Measurements from ENCODE around the gene ZDHHC9. TPM values are rescaled to one million over a fixed set of nuclear protein-coding genes. Genes with fewer than 3 reads are reported as not detected.

The ZDHHC9 gene
- total and polyA plus RNA-seq, 2 donors (not counting 1 experiment from before 2014, with no cell fraction given): 1.3 to 6.1 TPM

DNA sequence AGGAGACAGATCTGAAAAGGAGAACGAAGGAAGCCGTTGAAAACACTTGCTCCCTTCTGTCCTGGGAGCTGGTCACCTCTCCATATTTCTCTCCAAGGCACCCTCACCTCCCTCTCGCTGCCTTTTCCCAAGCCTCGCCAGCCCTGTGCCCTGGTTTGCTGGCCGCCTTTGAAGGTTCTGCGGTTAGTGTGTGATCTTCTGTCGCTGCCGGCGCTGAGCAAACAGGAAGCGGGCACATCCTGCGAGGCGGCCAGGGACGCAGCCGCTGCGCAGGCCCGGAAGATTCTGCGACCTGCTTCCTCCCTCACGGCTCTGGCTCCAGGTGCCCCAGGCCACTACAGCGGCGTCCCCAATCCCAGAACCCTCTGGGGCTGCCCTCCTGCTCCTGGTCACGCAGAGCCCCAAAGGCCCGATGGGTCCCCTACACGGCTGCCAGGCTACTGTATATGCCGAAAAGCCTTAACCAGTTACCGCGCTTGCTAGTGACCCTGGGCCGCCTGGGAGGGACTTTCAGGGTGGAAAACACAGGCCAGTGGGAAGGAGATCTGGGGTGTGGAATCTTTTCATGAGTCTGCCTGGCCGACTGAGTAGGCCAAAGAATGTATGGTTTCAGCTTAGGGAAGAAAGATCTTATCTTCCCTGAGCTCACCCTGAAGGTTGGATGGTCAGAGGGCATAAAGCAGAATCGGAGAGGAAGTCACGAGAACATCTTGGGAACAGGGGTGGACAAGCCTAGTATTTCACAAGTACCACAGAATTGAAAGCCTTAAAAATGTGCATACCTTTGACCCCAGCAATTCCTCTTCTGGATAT lies 66.3 kb downstream of the ZDHHC9 start:
- CTCF ChIA-PET: interaction anchor here (0.9 to 1.5 kb wide), 4 partner anchors 19 to 284 kb away, joined by 3 to 6 read pairs (median 4); no protein-coding TSS in a partner anchor
- Mint-ChIP-seq H3K9me3 (ENCODE audit: insufficient read depth) (no peaks in the 10 kb centered on the region), H3K4me3 (peak overlapping the region; percentile 88), H3K4me1 (peaks cover 58% of the 10 kb centered on the region), H3K27me3 (no peaks in the 10 kb centered on the region), H3K27ac (peak overlapping the region; percentile 99)
- WGBS (ENCODE audit: insufficient coverage): 0% methylated on average over 21 of the region's 30 CpGs
- Histone ChIP-seq H3K4me3 (ENCODE audit: control extremely low read depth in 1 of 5, extremely low read depth in 1 of 5, insufficient read depth in 1 of 5, low read depth in 2 of 5, low read length in 4 of 5) (peak overlapping the region in 4 of 5 experiments; percentile 50 to 61 (median 51)), H3K36me3 (replicated peaks in 1 of 2; ENCODE audit: control extremely low read depth in 1 of 2, control insufficient read depth in 1 of 2, extremely low read depth in 1 of 2, insufficient read depth in 2 of 2, low read length in 1 of 2) (peaks cover 0 to 6% of the 10 kb centered on the region in 2 experiments), H3K27me3 (replicated peaks in 1 of 4; ENCODE audit: control extremely low read depth in 1 of 4, control insufficient read depth in 3 of 4, insufficient read depth in 4 of 4, low read length in 3 of 4) (no peaks in the 10 kb centered on the region), H3K27ac (ENCODE audit: low read length in 2 of 2) (peak overlapping the region; percentile 97 to 99), H3K9ac (ENCODE audit: low read length) (peak overlapping the region; percentile 69), H3K9me3 (ENCODE audit: control extremely low read depth in 1 of 3, control insufficient read depth in 2 of 3, insufficient read depth in 1 of 3, low read length in 2 of 3) (no peaks in the 10 kb centered on the region), H3K4me1 (ENCODE audit: control insufficient read depth in 2 of 2, insufficient read depth in 2 of 2, low read length in 2 of 2) (peaks cover 71 to 83% of the 10 kb centered on the region in 2 donors), H4K20me1 (ENCODE audit: control insufficient read depth, insufficient read depth, low read length, poor library complexity, severe bottlenecking) (peaks cover 11% of the 10 kb centered on the region), H3K4me2 (replicated peaks; ENCODE audit: low read depth, low read length, poor library complexity, severe bottlenecking) (peak overlapping the region; percentile 82), H3K79me2 (ENCODE audit: control insufficient read depth, insufficient read depth, low read length) (peaks cover 53% of the 10 kb centered on the region), H2AFZ (ENCODE audit: insufficient read depth, low read depth, low read length, poor library complexity, severe bottlenecking) (peak overlapping the region; percentile 12)
- DNase-seq (peak; percentile 85), ATAC-seq (ENCODE audit: low read depth) (peak; percentile 21)
- POLR2A ChIA-PET: interaction anchor here (0.8 to 1.0 kb wide), 4 partner anchors 9 to 40 kb away, joined by 3 to 5 read pairs (median 3); no protein-coding TSS in a partner anchor
- intact Hi-C loops (cut with micrococcal nuclease): loop anchor here (5.0 kb wide), 1 partner anchor 45 kb away; no protein-coding TSS in a partner anchor
- no peak for TF ChIP-seq CTCF (IDR thresholded peaks at IDR 0.05)
- TF ChIP-seq EZH2 (IDR thresholded peaks at IDR 0.05; ENCODE audit: borderline replicate concordance, insufficient read depth, low read depth, low read length, poor library complexity, severe bottlenecking): no peak
